Stimulated activated effector memory CD8-positive, alpha-beta T cell treated with anti-CD3 and anti-CD28 coated beads, Interleukin-12 subunit alpha, Interleukin-12 subunit beta, amount 100 ng/mL, for 72 hours (primary cell): ENCODE measurements around the gene AGPAT3.
"Not testable (repeated sequence)": the region's sequence is repeated elsewhere in the genome, so short reads cannot be mapped to it uniquely, and the experiment has no call there.

Experiments used
- ATAC-seq: fragments of 150-1000 bp; cut with Tn5 transposase; 2 replicates; pipeline ENCODE4 v1.10.0; 2021
- DNase-seq, 2 donors: peaks; one replicate each; pipeline ENCODE4 v3.0.0; 2021 to 2022; ENCODE audit warnings: low spot score in 2 of 2
- H3K27ac Mint-ChIP-seq: one replicate; pipeline ENCODE4 v1.8.0; 2022; ENCODE audit warnings: mild to moderate bottlenecking, mixed read lengths
- H3K36me3 Mint-ChIP-seq: one replicate; pipeline ENCODE4 v1.8.0; 2022; ENCODE audit warnings: mild to moderate bottlenecking, mixed read lengths
- H3K4me1 Mint-ChIP-seq: one replicate; pipeline ENCODE4 v1.8.0; 2022; ENCODE audit warnings: mixed read lengths
- H3K4me3 Mint-ChIP-seq: one replicate; pipeline ENCODE4 v1.8.0; 2022; ENCODE audit warnings: mild to moderate bottlenecking, mixed read lengths
- H3K9me3 Mint-ChIP-seq: one replicate; pipeline ENCODE4 v1.8.0; 2022; ENCODE audit warnings: mixed read lengths

AGPAT3 gene

GRCh38 chr21:43827015-43827611, 37.9 kb upstream of the AGPAT3 start:
- Mint-ChIP-seq H3K27ac (no peak overlapping the region), H3K4me3 (no peak overlapping the region), H3K4me1 (no peaks in the 10 kb centered on the region), H3K36me3 (no peaks in the 10 kb centered on the region), H3K9me3 (no peaks in the 10 kb centered on the region)
- ATAC-seq (no peak), DNase-seq (no peak)

DNA sequence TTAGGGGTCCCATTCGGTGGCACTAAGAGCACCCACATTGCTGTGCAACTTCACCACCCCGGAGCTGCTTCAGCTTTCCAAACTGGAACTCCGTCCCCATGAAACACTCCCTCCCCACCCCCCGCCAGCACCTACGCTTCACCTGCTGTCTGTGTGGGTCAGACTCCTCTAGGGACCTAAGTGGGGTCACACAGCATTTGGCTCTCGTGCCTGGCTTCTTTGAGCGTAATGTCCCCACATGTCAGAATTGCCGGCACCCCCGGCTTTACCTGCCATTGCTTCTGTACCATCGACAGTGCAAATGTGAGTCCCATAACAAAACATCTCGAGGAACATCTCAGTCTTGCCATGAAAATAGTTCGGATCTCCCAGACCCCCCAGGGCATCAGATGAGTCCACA, 35.9 kb upstream of the AGPAT3 start:
- ATAC-seq = no peak
- Mint-ChIP-seq H3K4me3 (no peak overlapping the region), H3K4me1 (no peaks in the 10 kb centered on the region)

GRCh38 chr21:43829575-43830119, 35.4 kb upstream of the AGPAT3 start:
- DNase-seq (no peak), ATAC-seq (no peak)
- no peak overlapping the region for H3K27ac Mint-ChIP-seq
- no peak overlapping the region for H3K4me3 Mint-ChIP-seq
- no peaks in the 10 kb centered on the region for H3K36me3 Mint-ChIP-seq
- no peaks in the 10 kb centered on the region for H3K4me1 Mint-ChIP-seq
- no peaks in the 10 kb centered on the region for H3K9me3 Mint-ChIP-seq

More for the DNA sequence above, 35.9 kb upstream of the AGPAT3 start:
- DNase-seq = no peak
- no peaks in the 10 kb centered on the region for H3K36me3 Mint-ChIP-seq
- H3K9me3 Mint-ChIP-seq = no peaks in the 10 kb centered on the region
- no peak overlapping the region for H3K27ac Mint-ChIP-seq

DNA sequence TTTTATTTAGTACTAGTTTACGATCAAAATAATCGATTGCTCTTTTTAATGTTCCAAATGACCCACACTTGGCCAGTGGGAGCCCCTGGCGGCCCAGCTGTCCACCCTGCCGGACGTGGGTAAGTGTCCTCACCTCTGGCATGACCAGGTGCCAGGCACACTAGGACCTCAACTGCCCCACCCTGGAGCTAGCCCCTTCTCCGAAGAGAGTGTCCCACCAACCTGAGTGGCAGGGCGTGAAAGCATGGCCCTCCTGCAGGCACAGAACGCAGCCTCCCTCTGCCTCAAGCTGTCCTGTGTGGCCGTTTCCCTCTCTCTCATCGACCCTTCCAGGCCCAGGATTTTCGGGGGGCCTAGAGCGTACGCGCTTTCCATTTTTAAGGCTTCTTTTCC, 32.9 kb upstream of the AGPAT3 start:
- H3K4me1 Mint-ChIP-seq = no peaks in the 10 kb centered on the region
- H3K36me3 Mint-ChIP-seq = no peaks in the 10 kb centered on the region
- DNase-seq (no peak), ATAC-seq (no peak)
- no peaks in the 10 kb centered on the region for H3K9me3 Mint-ChIP-seq
- H3K4me3 Mint-ChIP-seq = no peak overlapping the region
- H3K27ac Mint-ChIP-seq = no peak overlapping the region

GRCh38 chr21:43832648-43833047, 32.4 kb upstream of the AGPAT3 start:
- H3K9me3 Mint-ChIP-seq = no peaks in the 10 kb centered on the region
- ATAC-seq (no peak), DNase-seq (no peak)
- no peaks in the 10 kb centered on the region for H3K4me1 Mint-ChIP-seq
- H3K36me3 Mint-ChIP-seq = no peaks in the 10 kb centered on the region
- no peak overlapping the region for H3K4me3 Mint-ChIP-seq
- H3K27ac Mint-ChIP-seq = no peak overlapping the region

GRCh38 chr21:43834146-43834905, 30.7 kb upstream of the AGPAT3 start:
- H3K4me3 Mint-ChIP-seq = no peak overlapping the region

DNA sequence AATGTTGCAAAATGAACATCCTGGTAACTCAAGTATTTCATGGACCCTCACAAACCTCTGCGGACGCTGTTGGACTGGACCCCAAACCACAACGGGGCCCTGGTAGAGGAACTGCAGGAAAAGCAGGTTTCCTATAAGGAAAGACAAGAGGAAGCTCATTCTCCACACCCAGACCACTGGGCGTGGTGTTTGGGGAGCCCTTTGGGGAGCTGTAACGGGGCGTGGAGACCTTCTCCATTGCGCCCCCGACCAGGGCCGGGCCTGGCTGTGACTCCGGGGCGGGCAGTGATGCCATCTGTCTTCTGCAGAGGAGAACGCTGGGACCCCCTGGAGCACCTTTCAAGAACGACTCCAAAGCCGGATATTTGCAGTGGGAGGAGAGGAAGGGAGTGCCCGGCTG, 30.0 kb upstream of the AGPAT3 start:
- Mint-ChIP-seq H3K9me3 (no peaks in the 10 kb centered on the region), H3K36me3 (no peaks in the 10 kb centered on the region), H3K27ac (no peak overlapping the region), H3K4me1 (no peaks in the 10 kb centered on the region), H3K4me3 (no peak overlapping the region)
- ATAC-seq (no peak), DNase-seq (no peak)

More at GRCh38 chr21:43834146-43834905, 30.7 kb upstream of the AGPAT3 start:
- ATAC-seq = no peak
- Mint-ChIP-seq H3K4me1 (no peaks in the 10 kb centered on the region), H3K9me3 (no peaks in the 10 kb centered on the region), H3K27ac (no peak overlapping the region), H3K36me3 (no peaks in the 10 kb centered on the region)
- DNase-seq = no peak

GRCh38 chr21:43835861-43836260, 29.2 kb upstream of the AGPAT3 start:
- no peak overlapping the region for H3K27ac Mint-ChIP-seq

DNA sequence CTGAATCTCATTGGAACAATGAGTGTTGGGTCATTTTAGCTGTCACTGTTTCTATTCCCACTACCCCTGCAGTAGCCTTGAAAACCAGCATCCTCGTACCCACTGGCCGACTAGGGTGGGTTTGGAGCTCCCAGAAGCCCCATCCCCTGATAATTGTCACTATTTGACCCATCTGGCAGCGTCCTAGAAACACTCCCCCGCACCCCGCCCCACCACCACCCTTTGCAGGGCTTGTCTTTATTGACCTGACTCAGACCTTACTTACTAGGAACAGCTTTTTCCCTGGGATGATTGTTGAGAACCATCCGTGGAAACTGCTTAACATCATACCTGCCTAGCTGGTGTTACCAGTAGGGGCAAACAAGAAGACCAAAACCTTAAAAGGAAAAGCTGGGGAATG, 28.4 kb upstream of the AGPAT3 start:
- H3K27ac Mint-ChIP-seq = no peak overlapping the region
- H3K4me3 Mint-ChIP-seq = no peak overlapping the region
- ATAC-seq = no peak
- no peaks in the 10 kb centered on the region for H3K4me1 Mint-ChIP-seq
- H3K9me3 Mint-ChIP-seq = no peaks in the 10 kb centered on the region
- H3K36me3 Mint-ChIP-seq = no peaks in the 10 kb centered on the region
- no peak for DNase-seq

More at GRCh38 chr21:43835861-43836260, 29.2 kb upstream of the AGPAT3 start:
- H3K4me3 Mint-ChIP-seq = no peak overlapping the region
- H3K9me3 Mint-ChIP-seq = no peaks in the 10 kb centered on the region
- no peak for ATAC-seq
- DNase-seq = no peak
- H3K36me3 Mint-ChIP-seq = no peaks in the 10 kb centered on the region
- no peaks in the 10 kb centered on the region for H3K4me1 Mint-ChIP-seq

- Mint-ChIP-seq H3K36me3 (no peaks in the 10 kb centered on the region), H3K4me1 (peaks cover 8% of the 10 kb centered on the region), H3K9me3 (no peaks in the 10 kb centered on the region), H3K4me3 (no peak overlapping the region), H3K27ac (no peak overlapping the region)
- DNase-seq (no peak), ATAC-seq (no peak)
Measured at GRCh38 chr21:43840259-43840658, 24.8 kb upstream of the AGPAT3 start.

- ATAC-seq (no peak), DNase-seq (no peak)
- H3K27ac Mint-ChIP-seq = peak overlapping the region; percentile 70
- H3K36me3 Mint-ChIP-seq = no peaks in the 10 kb centered on the region
- H3K4me1 Mint-ChIP-seq = peaks cover 8% of the 10 kb centered on the region
- peak overlapping the region; percentile 9 for H3K4me3 Mint-ChIP-seq
- no peaks in the 10 kb centered on the region for H3K9me3 Mint-ChIP-seq
Measured at GRCh38 chr21:43842742-43843141, 22.3 kb upstream of the AGPAT3 start.

- ATAC-seq, H3K36me3 Mint-ChIP-seq, H3K4me3 Mint-ChIP-seq, H3K9me3 Mint-ChIP-seq, DNase-seq, H3K27ac Mint-ChIP-seq: not testable (repeated sequence)
- peaks cover 13% of the 10 kb centered on the region for H3K4me1 Mint-ChIP-seq
Measured at GRCh38 chr21:43844906-43845305, 20.1 kb upstream of the AGPAT3 start.

GRCh38 chr21:43845386-43845785, 19.6 kb upstream of the AGPAT3 start:
- H3K4me3 Mint-ChIP-seq = no peak overlapping the region
- no peak for DNase-seq
- ATAC-seq = no peak
- peaks cover 15% of the 10 kb centered on the region for H3K4me1 Mint-ChIP-seq
- no peak overlapping the region for H3K27ac Mint-ChIP-seq
- H3K9me3 Mint-ChIP-seq = no peaks in the 10 kb centered on the region
- no peaks in the 10 kb centered on the region for H3K36me3 Mint-ChIP-seq

DNA sequence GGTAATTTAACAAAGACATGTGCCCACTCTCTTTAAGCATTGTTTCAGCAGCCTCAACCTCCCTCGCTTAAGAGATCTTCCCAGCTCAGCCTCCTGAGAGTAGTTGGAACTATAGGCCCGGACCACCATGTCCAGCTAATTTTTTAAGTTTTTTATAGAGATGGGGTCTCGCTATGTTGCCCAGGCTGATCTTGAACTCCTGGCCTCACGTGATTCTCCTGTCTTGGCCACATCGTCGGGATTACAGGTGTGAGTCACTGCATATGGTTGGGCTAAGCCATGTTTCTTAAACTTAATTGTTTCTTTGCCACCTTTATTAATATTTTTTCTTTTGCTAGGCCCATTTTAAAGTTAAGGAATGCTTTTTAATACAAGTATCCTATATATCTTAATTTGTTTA, 18.6 kb upstream of the AGPAT3 start:
- DNase-seq (no peak), ATAC-seq (no peak)
- Mint-ChIP-seq H3K4me3 (no peak overlapping the region), H3K4me1 (peaks cover 15% of the 10 kb centered on the region), H3K9me3 (no peaks in the 10 kb centered on the region), H3K27ac (no peak overlapping the region), H3K36me3 (no peaks in the 10 kb centered on the region)

- no peak overlapping the region for H3K27ac Mint-ChIP-seq
- H3K9me3 Mint-ChIP-seq = no peaks in the 10 kb centered on the region
- ATAC-seq = no peak
- no peak overlapping the region for H3K4me3 Mint-ChIP-seq
- no peak for DNase-seq
- peaks cover 13% of the 10 kb centered on the region for H3K4me1 Mint-ChIP-seq
- H3K36me3 Mint-ChIP-seq = no peaks in the 10 kb centered on the region
Measured at GRCh38 chr21:43847301-43847700, 17.7 kb upstream of the AGPAT3 start.

GRCh38 chr21:43848771-43849170, 16.3 kb upstream of the AGPAT3 start:
- DNase-seq (no peak), ATAC-seq (no peak)
- Mint-ChIP-seq H3K4me1 (peaks cover 7% of the 10 kb centered on the region), H3K4me3 (no peak overlapping the region), H3K36me3 (no peaks in the 10 kb centered on the region), H3K9me3 (no peaks in the 10 kb centered on the region), H3K27ac (no peak overlapping the region)
